GM21528 (cell line): ENCODE results near the gene LYPLAL1.
"Not testable (repeated sequence)": the region's sequence is repeated elsewhere in the genome, so short reads cannot be mapped to it uniquely, and the experiment has no call there.

ENCODE experiments used
- ATAC-seq: cut with Tn5 transposase; IDR thresholded peaks from one replicate; pipeline ENCODE4 v1.9.1; 2021; ENCODE audit warnings: mild to moderate bottlenecking, moderate library complexity; ENCODE audit not compliant: unreplicated experiment, low FRiP score

Gene LYPLAL1

DNA sequence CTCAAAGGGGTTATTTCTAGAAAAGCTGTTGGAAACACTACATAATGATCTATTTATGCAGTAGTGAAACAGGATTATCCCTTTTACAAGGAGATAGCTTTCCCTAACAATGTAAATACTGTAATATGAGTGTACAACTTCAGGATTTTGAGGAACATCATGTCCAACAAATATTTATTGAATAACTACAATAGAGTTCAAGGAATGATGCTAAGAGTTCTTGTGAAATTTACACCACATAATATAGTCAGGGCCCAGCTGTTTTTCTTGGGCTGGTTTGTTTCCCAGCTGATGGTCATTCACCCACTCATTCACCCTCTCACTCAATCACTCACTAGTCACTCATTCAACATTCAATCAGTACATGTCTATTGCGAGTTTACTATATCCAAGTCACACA, 12.3 kb upstream of the LYPLAL1 start:
- ATAC-seq: no peak

DNA sequence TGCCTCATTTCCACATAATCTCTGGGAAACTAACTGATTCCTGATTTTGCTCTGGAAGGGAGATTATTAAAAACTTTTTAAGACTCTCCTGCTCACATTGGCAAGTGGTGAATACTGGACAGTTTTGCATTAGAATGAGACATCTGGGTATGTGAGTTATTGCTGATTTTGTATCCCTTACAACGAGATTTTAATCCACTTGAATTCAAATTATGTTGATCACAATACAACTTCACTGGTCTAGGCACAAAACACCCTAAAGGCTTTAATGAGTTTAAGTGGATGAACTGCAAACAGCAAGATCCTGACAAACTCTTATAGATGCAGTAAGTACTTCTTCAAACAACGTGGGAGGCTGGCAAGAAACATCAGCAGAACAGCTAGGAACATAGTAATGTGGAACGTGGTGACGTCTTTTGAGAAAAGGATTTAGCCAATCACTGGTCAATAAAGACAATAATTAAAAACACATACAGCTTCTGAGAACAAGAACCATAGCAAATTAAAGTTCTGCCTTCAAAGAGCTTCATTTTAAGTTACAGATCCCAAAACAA, 10.2 kb upstream of the LYPLAL1 start:
- no peak for ATAC-seq

DNA sequence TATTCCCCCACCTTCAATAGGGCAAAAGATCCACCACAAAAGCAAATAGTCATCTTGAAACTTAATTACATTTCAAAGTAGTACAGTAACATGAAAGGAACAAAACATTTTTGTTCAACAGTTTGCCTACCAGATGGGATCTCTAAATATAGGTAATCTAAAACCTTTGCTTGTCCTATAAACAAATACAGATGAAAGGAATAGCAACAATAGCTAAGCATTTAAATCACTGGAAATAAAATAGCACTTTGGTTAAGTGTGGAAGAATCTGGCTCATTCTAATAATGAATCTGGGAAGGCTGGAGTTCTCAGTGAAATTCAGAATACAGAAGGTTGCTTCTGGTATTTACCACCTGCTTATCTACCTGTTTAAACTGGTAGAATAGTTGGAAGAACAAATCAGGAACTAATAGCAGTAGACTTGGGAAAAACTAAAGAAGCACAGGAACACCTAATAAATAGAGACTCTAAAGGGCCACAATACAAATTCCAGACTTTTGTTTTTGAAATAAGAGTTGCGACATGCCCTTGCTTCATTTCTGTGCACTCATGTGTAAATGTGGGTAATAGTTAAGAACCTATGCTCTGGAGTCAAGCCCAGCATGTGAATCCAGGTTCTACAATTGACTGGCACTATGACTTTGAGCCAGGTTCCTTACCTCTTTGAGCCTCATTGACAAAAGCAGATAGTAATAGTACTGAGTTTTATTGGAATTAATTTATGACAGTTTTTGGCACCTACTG, 2.3 kb upstream of the LYPLAL1 start:
- no peak for ATAC-seq

DNA sequence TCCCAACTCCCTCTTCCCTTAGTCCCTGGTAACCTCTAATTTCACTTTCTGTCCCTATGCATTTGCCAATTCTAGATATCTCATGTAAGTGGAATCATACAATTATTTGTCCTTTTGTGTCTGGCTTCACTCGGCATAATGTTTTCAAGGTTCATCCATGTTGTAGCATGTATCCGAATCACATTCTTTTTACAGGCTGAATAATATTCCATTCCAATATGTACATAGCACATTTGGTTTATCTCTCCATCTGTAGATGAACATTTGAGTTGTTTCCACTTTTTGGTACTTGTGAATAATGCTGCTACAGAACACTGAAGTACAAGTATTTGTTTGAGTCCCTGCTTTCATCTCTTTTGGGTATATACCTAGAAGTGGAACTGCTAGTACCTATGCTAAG, 857 bp upstream of the LYPLAL1 start:
- no peak for ATAC-seq

DNA sequence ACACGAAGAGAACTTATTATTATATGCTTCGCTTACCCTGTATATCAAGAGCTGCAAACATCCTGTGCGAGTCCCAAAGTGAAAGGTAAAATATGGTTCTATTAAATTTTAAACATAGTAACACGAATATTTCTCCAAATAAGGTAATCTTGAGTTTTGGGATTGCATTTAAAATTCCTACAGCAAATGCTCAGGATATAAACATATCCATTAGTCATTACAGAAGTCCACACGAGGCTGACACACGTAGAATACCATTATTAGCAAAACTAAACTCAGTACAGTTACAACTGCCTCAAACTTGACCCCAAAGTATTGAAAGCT, 282 bp upstream of the LYPLAL1 start:
- peak; percentile 6 for ATAC-seq

DNA sequence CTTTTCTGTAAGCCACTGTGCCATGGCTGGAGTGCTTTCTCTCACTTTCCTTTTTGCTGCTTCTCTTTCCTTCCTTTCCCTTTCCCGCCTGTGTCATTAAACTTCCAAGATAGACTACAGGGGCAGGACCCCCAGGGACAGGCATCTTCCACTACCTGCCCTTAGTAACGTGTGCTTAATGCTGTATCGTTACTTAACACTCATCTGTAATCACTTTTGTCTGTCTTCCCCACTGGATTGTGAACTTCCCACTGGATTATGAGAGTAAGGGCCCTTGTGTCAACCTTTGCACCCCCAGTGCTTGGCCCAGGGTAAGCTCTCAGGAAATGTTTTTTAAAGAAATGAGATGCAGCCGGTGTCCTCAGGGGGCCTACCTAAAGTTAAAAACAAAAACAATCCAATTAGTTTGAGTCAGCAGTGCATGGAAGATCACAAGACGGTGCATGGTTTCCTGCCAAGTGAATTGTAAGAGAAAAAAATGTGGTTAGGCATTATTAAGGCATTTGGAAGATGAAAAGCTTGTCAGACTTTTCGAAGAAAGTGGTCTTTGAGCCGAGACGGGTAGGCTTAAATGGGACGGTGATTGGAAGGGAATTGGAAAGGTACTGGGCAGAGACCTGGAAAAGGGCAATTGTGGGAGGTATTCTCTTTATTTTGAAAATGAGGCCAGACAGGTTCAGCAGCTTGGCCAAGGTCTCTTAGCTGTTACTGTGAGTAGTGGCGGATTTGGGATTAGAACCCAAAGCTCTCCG, 958 bp downstream of the LYPLAL1 start:
- ATAC-seq: peak; percentile 25

DNA sequence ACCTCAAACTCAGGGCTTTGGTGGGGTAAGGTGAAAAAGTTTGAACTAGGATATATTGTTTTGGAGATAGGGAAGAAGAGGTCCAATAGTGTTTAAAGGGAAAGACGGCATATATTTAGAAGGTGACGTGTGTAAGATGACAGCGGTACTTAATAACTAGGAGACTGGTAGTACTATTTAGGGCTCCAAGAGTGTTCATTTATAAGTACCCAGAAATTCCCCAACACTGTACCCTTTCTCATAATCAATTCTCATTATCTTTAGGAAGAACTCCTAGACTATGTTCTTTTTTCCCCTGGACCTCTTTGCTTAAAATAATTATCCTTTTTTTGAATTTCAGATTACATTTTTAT, 1.5 kb downstream of the LYPLAL1 start:
- ATAC-seq: no peak

DNA sequence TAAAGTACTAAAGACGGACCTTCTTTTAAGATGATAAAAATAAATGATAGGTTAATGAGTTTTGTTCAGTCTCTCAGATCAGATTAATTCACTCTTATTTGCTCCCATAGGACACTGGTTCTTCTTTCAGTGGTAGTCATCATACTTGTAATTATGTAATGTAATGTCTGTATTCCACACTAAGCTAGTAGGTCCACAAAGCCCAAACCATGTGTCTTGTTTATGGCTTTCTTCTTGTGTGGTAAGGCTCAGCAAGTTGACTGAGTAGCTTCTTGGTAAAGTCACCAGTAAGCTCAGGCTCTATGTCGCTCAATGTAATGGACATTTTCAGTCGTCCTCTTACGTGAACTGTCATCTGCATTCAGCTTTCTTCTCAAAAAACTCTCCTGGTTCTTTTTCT, 2.5 kb downstream of the LYPLAL1 start:
- no peak for ATAC-seq

DNA sequence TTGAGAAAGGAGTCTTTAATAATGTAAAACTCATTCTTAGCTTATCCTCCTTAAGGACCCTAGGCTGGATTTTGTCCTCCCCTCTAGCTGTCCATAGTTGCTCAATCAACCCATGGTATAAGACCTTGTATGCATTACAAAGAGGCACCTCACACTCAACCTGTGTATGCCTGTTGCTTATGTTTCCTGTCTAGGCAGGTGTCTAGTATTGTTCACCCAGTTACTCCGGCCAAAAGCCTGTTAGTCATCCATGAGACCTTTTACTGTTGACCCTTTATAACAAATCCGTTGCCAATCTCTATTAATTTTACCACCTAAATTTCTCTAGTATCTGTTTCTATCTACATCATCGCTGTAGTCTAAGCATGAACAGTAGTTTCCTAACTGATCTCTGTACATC, 3.7 kb downstream of the LYPLAL1 start:
- peak; percentile 37 for ATAC-seq

DNA sequence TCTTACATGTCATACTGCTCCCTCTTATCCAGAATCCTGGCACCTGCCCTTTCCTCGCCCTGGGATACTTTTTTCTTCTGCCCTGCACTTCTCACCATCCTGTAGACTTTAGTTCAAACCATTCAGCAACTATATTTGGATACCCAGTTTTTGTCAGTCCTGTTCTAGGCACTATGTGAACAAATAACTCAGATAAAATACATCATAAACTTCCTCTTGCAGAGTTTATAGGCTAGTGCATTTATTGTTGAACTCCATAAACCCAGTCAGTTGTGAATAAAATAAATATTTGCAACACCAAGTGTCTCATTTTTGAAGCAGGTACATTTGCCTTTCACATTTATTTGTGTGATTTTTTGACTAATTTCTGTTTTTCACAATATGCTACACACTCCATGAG, 4.3 kb downstream of the LYPLAL1 start:
- ATAC-seq: no peak

DNA sequence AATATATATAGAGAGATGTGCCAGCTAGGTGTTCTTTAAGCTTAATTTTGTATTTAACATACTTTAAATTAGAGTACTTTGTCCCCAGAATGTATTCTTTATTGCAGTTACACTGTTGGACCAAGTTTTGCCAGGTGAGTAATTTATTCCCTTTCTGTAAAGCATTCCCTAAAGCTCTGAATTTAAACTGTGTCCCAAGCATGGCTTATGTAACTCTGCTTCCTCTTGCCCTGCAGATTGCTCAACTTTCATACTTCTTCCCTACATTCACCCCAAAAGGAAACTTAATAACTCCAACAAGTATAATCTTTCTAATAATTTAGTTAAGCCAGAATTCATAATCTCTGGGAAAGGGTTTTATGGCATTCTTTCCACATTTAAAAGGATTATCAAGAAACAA, 5.6 kb downstream of the LYPLAL1 start:
- no peak for ATAC-seq

DNA sequence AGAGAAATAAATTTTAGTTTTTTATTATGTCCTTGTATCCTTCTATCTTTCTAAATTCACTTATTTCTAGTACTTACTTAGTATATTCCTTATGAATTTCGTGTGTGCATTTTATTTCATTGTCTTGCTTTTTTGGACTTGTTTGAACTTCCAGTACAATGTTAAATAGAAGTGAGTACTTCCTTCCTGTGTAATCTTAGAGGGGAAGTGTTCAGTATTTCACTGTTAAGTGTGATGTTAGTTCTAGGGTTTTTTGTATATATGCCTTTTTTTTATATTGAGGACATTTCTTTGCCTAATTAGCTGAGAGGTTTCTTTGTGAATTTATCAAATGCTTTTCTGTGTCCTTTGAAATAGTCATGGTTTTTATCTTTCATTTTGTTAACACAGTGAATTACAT, 10.7 kb downstream of the LYPLAL1 start:
- no peak for ATAC-seq

DNA sequence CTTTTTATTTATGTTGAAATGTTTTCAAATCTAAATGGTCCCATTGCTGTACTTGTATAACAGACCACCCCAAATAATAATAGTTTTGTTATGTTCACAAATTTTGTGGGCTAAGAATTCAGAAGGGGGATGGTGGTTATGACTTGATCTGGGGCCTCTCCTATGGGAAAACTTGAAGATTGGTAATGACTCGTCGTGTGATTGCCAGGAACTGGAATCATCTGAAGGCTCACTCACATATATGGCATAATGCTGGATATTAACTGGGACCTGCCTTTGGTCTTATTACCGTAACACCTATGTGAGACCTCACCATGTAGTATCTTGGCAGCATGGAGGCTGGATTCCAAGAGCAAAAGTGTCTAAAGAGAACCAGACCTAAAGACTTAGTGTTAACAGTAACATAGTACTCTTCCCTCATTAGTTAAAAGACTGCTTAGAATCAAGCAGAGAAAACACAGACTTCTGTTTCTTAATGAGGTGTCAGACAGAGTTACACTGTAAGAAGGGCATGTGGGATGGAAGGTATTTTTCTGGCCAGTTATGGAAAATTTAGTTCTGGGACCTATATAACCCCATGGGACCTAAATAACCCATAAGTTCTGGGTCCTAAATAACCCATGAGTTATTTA, 11.9 kb downstream of the LYPLAL1 start:
- no peak for ATAC-seq

DNA sequence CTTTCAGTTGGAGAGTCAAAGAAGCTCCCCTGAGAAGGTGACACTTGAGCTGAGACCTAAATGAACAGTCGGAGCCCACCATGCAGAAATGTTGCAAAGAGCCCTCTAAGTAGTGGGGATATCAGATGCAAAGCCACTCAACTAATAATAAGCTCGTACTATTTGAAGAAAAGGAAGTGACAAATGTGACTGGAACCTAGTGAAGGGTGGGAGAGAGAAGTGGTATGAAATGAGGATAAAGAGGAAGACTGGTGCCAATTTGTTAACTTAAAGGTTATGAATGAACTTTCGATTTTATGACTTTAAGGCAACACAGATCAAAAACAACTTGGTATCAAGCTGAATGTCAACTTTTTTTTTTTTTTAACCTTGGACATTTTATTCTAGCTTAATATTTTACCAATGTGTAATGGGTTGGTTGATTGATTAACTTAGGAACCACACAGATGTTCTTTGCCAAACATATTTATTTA, 14.7 kb downstream of the LYPLAL1 start:
- ATAC-seq: peak; percentile 45

DNA sequence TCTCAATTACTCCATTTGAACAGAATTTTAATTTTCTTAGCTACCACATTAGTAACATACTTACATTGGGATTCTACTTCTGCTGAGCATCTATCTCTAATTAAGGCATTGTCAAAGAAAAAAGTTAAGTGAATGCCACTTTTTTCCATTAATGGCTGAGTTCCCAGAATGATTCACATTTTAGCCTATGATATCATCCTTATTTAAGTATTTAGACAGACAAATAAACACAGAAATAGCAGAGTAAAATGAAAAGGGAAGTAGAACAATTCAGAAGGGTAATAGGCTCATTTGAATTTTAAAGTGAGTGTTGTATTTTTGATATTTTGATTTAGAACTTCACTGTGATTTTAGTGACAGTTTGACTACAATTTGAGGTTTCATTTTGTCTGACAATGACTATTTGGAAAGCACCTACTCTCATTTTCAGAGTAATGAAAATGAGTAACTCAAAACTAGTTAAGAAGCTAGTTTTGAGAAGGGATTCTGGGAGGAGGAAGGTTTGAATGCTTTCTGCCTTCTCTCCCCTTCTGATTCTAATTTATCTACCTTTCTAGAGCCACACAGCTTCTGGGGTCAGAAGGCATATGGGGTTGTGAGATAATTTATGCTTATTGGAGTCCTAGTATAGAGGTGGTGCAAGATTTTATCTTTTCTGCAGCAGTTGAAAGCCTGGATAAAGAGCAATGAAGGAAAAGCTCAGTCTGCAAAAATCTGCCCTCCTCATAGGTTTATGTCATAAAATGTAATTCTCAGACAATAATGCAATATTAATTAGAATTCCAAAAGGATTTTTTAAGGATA, 15.5 kb downstream of the LYPLAL1 start:
- ATAC-seq: peak; percentile 75

DNA sequence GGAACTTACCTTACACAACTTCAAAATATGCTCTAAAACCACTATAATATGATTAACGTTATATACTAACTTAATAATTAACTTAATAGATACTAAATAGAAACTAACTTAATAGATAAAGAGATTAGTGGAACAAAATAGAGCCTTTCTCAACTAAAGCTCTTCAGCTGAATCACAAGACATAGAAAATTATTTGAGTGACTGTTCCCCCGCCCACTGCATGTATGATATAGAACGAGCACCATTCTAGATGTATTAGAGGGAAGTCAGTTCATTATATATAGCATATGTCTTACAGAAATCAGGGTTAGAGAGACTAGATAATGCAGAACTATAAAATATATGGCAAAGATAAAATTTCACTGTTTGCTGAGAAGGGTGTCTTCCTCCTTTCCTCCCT, 16.3 kb downstream of the LYPLAL1 start:
- no peak for ATAC-seq

DNA sequence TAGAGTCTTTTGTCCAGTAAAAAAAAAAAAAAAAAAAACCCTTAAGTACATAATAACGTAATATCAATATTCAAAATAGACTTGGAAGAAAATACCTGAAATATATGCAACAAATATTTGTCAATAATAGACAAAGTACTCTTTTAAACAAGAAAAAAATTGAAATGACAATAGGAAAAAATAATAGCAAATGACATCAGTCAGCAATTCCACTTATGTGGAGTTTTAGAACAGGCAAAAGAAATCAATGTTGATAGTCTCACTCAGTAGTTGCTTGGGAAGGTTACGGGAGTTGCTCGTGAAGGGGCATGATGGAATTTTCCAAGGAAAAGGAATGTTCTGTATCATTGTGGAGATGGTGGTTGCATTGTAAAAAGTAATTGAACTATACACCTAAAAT, 16.9 kb downstream of the LYPLAL1 start:
- no peak for ATAC-seq

DNA sequence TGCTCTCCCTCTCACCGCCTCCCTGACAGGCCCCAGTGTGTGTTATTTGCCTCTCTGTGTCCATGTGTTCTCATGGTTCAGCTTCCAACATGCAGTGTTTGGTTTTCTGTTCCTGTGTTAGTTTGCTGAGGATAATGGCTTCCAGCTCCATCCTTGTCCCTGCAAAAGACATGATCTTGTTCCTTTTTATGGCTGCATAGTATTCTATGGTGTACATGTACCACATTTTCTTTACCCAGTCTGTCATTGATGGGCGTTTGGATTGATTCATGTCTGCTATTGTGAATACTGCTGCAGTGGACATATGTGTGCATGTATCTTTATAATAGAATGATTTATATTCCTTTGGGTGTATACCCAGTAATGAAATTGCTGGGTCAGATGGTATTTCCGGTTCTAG, 22.2 kb downstream of the LYPLAL1 start:
- ATAC-seq: not testable (repeated sequence)

DNA sequence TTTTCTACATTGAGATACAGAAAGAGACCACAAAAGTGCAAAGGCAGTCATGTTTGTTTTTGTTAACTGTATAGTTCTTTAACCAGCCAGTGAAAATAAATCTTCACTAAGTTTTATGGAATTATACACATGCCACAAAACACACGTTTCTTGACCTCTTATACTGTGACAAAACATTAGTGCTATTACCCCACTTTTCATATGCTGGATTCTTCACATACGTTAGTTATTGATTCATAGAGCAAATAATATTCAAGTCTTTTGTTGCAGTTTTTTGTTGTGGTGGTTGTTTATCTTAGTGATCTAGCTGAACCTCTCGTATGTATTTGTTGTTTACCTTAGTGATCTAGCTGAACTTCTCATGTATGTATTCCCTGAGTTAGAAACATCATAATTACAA, 28.0 kb downstream of the LYPLAL1 start:
- ATAC-seq: no peak

DNA sequence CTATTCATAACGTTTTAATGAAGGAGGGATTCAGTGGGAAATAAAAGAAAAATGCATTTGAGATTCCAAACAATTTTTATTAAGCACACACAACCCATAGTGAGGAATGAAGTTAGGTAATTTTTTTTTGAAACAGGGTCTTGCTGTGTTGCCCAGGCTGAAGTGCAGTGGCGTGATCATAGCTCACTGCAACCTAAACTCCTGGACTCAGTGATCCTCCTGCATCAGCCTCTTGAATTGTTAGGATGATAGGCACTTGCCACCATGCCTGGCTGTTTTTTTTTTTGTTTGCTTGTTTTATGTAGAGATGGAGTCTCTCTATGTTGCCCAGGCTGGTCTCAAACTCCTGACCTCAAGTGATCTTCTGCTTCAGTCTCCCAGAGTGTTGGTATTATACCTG, 28.9 kb downstream of the LYPLAL1 start:
- no peak for ATAC-seq

DNA sequence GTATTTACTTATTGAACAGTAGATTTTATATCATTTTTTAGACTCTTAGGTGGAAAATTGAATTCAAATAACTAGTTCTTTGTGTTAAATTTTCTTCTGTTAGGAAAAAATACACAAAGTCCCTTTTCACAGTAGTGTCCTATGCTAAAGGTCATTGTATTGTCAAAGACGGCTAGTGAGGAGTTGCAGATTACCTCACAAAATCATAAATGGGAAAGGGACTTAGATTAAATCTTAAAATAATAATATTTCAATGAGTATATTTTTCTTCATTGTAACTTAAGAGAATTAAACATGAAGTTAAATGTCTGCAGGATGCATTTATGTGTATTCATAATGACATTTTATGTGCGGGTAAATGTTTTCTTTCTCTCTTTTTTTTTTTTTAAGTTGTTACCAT, 32.7 kb downstream of the LYPLAL1 start:
- no peak for ATAC-seq
